H1 (cell line): Measurements from ENCODE around the gene NOTCH2. TPM values are rescaled to one million over a fixed set of nuclear protein-coding genes. Genes with fewer than 3 reads are reported as not detected.

Experiments used
- MAX ChIP-seq: IDR thresholded peaks from 2 replicates; pipeline ENCODE4 v1.6.1; 2012; ENCODE audit warnings: inconsistent platforms
- POLR2A ChIP-seq, 2 experiments: IDR thresholded peaks; 1 replicate in 1 of 2; 2 replicates in 1 of 2; pipeline ENCODE4 v1.6.1; 2011; ENCODE audit warnings: low read depth in 2 of 2, low read length in 2 of 2, mild to moderate bottlenecking in 2 of 2; ENCODE audit errors: control extremely low read depth in 1 of 2
- RXRA ChIP-seq: IDR thresholded peaks from 2 replicates; pipeline ENCODE4 v1.6.1; 2011; ENCODE audit warnings: low read depth, mild to moderate bottlenecking, low read length, moderate library complexity; ENCODE audit not compliant: insufficient read depth
- TBP ChIP-seq: IDR thresholded peaks from 2 replicates; pipeline ENCODE4 v1.6.1; 2011; ENCODE audit warnings: low read depth, low read length, improper control_type of control experiment
- YY1 ChIP-seq: IDR thresholded peaks from 2 replicates; pipeline ENCODE4 v1.6.1; 2011; ENCODE audit warnings: low read depth, mild to moderate bottlenecking, low read length
- polyA plus RNA-seq, 7 experiments: library from polyadenylated mRNA; depleted of rRNA in 3 of 7; stranded (reverse) in 5 of 7; unstranded in 2 of 7; fragments of >200 nt in 5 of 7; fragments of 200-250 nt in 2 of 7; gene quantifications; 1 replicate in 5 of 7; 2 replicates in 1 of 7; 4 replicates in 1 of 7; pipeline versions ENCODE4 v1.2.1 to v1.2.3, GENCODE V29; 2011 to 2013; ENCODE audit warnings: missing spikeins in 2 of 7, mixed read lengths in 2 of 7
- total RNA-seq: library from RNA; stranded (reverse); fragmentation: NEBNext Ultra II Directional; extraction: Animal tissue kit (Norgen Biotek cat#: 25700); gene quantifications from 2 replicates; pipeline ENCODE4 v1.2.1, GENCODE V29; 2021

NOTCH2 gene
- total and polyA plus RNA-seq, 2 of the 8 experiments (the other 6 are each of a cell fraction or from before 2014, with no cell fraction given): 17.7 to 63.0 TPM

GRCh38 chr1:119908661-119909060 is 160.8 kb downstream of the NOTCH2 start (continued):
- TF ChIP-seq MAX (no peak), YY1 (no peak), POLR2A (IDR thresholded peaks at IDR 0.05; ENCODE audit: control extremely low read depth in 1 of 2, low read depth in 2 of 2, low read length in 2 of 2) (no peak), TBP (no peak), RXRA (no peak)
